Rectal smooth muscle tissue (tissue), 1 donor: ENCODE results near the gene HOXC4.

Experiments
- H3K27ac ChIP-seq: one replicate; pipeline ENCODE4 v1.7.0; 2013; ENCODE audit warnings: low read depth, low read length, inconsistent platforms
- H3K27me3 ChIP-seq: one replicate; pipeline ENCODE4 v1.7.0; 2013; ENCODE audit warnings: low read length; ENCODE audit not compliant: control insufficient read depth, insufficient read depth
- H3K36me3 ChIP-seq: one replicate; pipeline ENCODE4 v1.7.0; 2013; ENCODE audit warnings: low read length; ENCODE audit not compliant: control insufficient read depth, insufficient read depth
- H3K4me1 ChIP-seq: one replicate; pipeline ENCODE4 v1.7.0; 2013; ENCODE audit warnings: low read length; ENCODE audit not compliant: control insufficient read depth, insufficient read depth
- H3K4me3 ChIP-seq: one replicate; pipeline ENCODE4 v1.7.0; 2013; ENCODE audit warnings: low read length
- H3K9ac ChIP-seq: one replicate; pipeline ENCODE4 v1.7.0; 2013; ENCODE audit warnings: low read length

The HOXC4 gene

DNA sequence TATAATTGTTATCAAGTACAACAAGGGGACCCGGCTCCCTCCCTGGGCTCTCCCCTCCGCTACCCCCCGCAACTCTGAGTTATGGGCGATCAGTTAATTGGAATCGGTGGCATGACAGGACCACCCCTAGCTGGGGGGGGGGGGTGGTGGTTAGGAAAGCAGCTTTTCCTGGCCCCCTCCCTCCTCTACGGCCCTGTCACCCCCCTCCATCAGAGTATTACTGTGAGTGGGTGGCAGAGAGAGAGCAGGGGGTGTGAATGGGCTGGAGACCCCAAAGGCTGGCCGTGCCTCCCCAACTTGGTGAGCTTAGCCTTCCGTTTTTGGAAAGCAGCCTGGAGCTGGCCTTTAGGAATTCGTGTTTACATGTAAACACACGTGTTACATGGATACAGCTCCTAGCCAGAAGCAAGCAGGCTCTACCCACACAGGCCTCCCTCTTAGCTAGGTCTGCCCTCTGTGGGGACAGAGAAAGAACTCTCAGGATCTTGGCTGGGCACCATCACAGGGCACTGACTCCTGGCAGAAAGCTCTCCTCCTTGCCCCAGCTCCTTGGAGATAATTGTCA, 1.1 kb upstream of the HOXC4 start:
- peaks cover 27% of the 10 kb centered on the region for H3K27me3 ChIP-seq
- H3K9ac ChIP-seq, result no peak overlapping the region
- H3K36me3 ChIP-seq, result no peaks in the 10 kb centered on the region
- peak overlapping the region; percentile 3 for H3K4me3 ChIP-seq
- peaks cover 6% of the 10 kb centered on the region for H3K4me1 ChIP-seq
- H3K27ac ChIP-seq, result no peak overlapping the region

DNA sequence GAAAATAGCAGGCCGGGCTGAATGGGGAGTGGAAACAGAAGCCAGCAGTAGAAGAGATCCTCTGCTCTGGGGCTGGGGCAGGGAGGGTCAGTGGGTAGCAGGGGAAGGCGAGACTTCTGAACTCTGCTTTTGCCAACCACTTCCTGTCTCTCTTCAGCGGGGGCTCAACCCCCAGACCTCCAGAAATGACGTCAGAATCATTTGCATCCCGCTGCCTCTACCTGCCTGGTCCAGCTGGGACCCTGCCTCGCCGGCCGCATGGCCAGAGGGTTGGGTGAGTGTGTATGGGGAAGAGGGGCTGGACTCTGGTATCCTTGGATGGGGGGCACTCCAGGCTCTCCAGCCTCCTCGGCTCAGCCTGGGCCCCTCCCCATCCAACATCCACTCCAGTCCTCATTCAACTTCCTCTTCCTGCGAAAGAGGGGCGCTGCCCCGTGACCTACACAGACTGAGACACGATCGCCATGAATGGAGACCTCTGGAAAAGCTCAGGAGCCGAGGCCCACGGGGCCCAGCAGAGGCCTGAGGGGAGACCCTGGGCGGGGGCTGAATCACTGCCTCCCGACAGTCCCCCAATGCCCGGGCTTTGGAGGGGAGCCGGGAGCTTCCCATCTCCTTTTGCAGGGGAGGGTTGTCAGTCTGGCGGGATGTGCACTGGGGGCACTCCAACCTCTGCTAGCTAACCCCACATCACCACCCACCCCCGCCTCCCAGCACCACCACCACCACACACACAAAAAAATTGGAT, 458 bp upstream of the HOXC4 start:
- Histone ChIP-seq H3K27me3 (peaks cover 29% of the 10 kb centered on the region), H3K4me1 (peaks cover 6% of the 10 kb centered on the region), H3K27ac (peak overlapping the region; percentile 1), H3K9ac (no peak overlapping the region), H3K36me3 (no peaks in the 10 kb centered on the region), H3K4me3 (peak overlapping the region; percentile 68)

DNA sequence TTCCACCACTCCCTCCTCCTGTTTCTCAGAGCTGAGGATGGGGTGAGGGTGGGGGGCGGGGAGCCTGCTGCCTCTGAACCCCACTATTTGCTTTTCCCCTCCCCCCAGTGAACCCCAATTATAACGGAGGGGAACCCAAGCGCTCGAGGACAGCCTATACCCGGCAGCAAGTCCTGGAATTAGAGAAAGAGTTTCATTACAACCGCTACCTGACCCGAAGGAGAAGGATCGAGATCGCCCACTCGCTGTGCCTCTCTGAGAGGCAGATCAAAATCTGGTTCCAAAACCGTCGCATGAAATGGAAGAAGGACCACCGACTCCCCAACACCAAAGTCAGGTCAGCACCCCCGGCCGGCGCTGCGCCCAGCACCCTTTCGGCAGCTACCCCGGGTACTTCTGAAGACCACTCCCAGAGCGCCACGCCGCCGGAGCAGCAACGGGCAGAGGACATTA, 1.1 kb downstream of the HOXC4 start:
- H3K4me1 ChIP-seq, result peaks cover 6% of the 10 kb centered on the region
- H3K27ac ChIP-seq, result no peak overlapping the region
- H3K36me3 ChIP-seq, result no peaks in the 10 kb centered on the region
- H3K9ac ChIP-seq, result no peak overlapping the region
- peaks cover 28% of the 10 kb centered on the region for H3K27me3 ChIP-seq
- H3K4me3 ChIP-seq, result peak overlapping the region; percentile 37

DNA sequence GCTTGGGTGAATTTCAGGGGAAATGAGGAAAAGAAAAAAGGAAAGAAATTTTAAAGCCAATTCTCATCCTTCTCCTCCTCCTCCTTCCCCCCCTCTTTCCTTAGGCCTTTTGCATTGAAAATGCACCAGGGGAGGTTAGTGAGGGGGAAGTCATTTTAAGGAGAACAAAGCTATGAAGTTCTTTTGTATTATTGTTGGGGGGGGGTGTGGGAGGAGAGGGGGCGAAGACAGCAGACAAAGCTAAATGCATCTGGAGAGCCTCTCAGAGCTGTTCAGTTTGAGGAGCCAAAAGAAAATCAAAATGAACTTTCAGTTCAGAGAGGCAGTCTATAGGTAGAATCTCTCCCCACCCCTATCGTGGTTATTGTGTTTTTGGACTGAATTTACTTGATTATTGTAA, 1.9 kb downstream of the HOXC4 start:
- Histone ChIP-seq H3K27ac (no peak overlapping the region), H3K9ac (no peak overlapping the region), H3K4me3 (no peak overlapping the region)

DNA sequence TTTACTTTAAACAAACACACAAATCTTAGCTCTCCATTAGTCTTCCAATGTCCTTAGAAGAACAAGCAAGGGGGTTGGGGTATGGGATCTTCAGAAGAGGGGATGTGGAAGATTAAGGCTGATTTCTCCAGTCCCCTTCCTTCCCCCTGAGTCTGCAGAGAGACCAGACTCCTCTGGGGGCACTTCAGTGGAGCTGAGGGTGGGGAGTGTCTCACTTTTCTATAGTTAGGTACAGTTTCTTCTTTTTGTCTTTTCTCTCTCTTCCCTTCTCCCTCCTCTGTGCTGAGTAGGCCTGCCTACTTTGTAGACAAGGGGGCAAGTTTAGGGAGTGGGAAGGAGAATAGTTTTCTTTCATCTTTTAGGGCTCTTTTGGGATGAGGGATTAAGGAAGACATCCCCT, 2.5 kb downstream of the HOXC4 start:
- no peak overlapping the region for H3K9ac ChIP-seq
- no peak overlapping the region for H3K4me3 ChIP-seq
- peaks cover 18% of the 10 kb centered on the region for H3K27me3 ChIP-seq
- H3K4me1 ChIP-seq, result peaks cover 6% of the 10 kb centered on the region
- no peak overlapping the region for H3K27ac ChIP-seq
- H3K36me3 ChIP-seq, result no peaks in the 10 kb centered on the region

More for the DNA sequence above, 1.9 kb downstream of the HOXC4 start:
- no peaks in the 10 kb centered on the region for H3K36me3 ChIP-seq
- H3K27me3 ChIP-seq, result peaks cover 20% of the 10 kb centered on the region
- peaks cover 6% of the 10 kb centered on the region for H3K4me1 ChIP-seq

DNA sequence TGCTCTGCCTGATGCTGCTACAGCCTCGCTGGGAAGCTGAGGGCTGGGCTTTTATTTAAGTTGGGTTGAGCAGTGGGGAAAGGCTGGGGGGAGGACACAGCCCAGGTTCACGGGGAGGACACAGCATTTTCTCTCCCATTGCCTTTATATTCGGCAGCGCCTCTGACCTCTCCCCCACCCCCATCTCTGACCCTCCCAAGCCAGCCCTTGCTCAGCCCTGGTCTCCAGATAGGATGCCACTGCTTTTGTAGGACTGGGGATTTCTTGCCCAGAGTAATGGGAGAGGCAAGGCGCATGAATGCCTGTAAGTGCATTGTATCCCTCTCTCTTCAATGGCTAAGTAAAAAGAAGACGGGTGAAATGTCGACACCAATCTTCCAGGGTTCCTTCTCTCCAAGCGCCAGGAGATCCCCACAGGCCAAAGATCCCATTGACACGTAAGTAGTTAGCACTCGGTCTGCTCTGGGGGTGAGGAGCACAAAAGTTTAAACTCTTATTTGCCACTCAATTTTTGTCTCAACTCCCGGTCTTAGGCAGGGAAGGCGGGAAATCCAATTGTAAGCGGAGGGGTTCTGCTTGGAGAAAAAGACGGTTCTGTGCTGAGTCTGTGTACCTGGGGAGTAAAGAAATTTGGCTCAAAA, 4.6 kb downstream of the HOXC4 start:
- no peaks in the 10 kb centered on the region for H3K4me1 ChIP-seq
- peaks cover 12% of the 10 kb centered on the region for H3K27me3 ChIP-seq
- H3K4me3 ChIP-seq, result no peak overlapping the region
- no peak overlapping the region for H3K27ac ChIP-seq
- H3K9ac ChIP-seq, result no peak overlapping the region
- no peaks in the 10 kb centered on the region for H3K36me3 ChIP-seq

DNA sequence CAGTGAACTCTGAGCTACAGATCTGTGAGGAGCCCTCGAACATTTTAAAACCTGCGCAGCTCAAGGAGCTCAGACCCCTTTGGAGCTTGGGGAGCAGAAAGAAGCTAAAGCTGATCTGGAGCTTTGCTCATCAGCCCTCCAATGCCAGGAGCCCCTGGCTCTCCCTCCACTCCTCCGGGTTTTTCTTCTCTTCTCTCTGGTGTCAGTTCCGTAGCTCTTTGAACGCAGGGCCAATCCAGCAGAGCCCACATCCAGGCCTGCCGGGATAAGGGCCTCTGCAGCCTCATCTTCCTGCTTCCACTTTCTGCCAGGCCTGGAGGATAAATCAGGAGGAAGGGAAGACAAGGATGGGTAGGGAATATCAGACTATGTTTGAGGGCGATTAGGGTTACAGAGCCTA, 6.0 kb downstream of the HOXC4 start:
- Histone ChIP-seq H3K27ac (no peak overlapping the region), H3K27me3 (peaks cover 16% of the 10 kb centered on the region), H3K4me1 (no peaks in the 10 kb centered on the region), H3K4me3 (no peak overlapping the region), H3K9ac (no peak overlapping the region), H3K36me3 (no peaks in the 10 kb centered on the region)

DNA sequence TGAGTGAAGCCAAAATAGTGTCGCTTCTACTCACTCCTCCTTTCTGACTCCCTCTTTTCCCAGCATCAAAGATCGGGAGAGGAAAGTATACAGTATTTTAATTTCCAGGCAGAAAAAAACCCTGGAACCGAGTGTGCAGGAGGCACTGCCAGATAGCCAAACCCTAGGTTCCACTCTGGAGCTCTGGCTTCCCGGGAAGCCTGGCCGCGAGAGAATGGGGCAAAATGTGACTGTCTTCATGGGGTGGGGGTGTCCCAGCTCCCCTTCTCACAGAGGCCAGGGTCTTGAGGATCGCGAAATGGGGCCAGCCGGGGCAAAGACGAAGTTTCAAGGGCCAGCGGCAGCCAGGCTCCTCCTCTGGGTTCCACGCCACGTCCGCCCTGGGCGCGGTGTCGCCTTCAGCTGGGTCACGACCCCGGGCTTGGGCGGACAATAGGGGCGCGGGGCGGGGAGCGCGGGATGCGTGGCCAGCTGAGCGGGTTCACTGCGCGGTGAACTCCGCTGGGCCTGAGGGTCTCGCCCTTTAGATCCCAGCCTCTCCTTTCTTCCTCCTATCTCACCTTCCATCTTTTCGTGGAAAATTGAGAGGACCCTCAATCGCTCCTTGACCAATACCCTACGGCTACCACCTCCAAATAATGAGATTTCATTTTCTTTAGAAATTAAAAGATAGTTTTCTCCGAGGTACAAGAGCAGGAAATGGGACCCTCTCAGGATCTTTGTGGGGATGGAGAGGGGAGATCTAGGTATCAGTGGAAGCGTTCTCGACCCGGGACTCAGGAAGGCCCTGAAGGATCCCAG, 6.7 kb downstream of the HOXC4 start:
- peaks cover 16% of the 10 kb centered on the region for H3K27me3 ChIP-seq
- H3K27ac ChIP-seq, result no peak overlapping the region
- no peak overlapping the region for H3K4me3 ChIP-seq

DNA sequence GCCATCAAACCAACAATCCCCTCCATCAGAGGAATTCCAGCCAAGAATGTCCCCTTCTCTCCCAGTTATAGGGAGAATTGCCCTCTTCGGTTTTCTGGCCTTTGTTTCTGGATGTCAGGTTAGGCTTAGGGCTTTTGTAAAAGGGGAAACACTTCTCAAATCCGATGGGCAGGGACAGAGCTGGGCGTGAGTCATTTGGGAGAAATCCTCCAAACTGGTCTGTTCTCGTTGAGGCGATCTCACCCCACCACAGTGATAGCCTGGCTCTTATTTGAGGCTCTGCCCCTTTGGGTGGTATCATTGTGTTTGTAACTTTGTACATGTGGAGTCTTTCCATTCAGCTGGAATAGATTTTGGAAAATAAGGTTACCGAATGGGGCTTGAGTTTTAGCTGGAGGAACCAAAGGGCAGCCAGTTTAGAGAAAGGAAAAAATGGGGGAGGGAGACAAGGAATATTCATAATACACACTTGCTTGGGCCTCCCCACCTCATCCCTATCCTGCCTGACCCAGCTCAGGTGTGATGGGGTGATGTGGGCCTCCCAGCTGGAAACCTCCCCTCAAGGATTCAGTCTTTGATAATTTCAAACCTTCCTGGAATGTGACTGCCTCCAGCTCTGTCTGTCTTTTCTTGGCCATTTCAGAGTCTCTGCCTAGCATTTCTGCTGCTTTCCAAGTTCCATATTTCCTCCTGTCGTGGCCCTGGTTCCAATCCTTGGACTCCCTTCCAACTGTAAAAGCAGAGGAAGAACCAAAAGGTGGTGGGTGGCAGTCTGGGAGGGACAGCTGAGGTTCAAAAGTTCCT, 7.5 kb downstream of the HOXC4 start:
- Histone ChIP-seq H3K36me3 (no peaks in the 10 kb centered on the region), H3K9ac (no peak overlapping the region), H3K27me3 (peaks cover 17% of the 10 kb centered on the region), H3K4me1 (no peaks in the 10 kb centered on the region), H3K27ac (no peak overlapping the region), H3K4me3 (no peak overlapping the region)

More for the DNA sequence above, 6.7 kb downstream of the HOXC4 start:
- no peaks in the 10 kb centered on the region for H3K36me3 ChIP-seq
- H3K4me1 ChIP-seq, result no peaks in the 10 kb centered on the region
- no peak overlapping the region for H3K9ac ChIP-seq

DNA sequence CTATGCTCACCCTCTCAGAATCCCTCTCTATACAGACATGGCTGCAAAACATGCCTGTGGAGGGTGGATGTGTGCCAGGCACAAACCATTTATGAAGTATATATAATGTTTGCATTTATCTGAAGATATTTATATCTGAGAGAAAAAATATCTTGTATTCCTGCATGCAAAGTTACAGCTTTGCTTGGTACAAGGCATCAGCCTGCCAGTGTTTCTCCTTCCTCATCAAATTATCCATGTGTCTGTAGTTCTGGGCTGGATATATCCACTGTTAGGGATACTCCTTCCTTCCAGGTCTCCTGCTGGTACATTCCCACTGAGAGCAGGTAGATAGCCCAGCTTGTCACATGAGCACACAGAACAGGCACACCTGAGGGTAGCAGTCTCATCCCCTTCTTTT, 12.0 kb downstream of the HOXC4 start:
- Histone ChIP-seq H3K4me3 (no peak overlapping the region), H3K36me3 (no peaks in the 10 kb centered on the region), H3K4me1 (peaks cover 4% of the 10 kb centered on the region), H3K9ac (no peak overlapping the region), H3K27ac (no peak overlapping the region), H3K27me3 (peaks cover 12% of the 10 kb centered on the region)

DNA sequence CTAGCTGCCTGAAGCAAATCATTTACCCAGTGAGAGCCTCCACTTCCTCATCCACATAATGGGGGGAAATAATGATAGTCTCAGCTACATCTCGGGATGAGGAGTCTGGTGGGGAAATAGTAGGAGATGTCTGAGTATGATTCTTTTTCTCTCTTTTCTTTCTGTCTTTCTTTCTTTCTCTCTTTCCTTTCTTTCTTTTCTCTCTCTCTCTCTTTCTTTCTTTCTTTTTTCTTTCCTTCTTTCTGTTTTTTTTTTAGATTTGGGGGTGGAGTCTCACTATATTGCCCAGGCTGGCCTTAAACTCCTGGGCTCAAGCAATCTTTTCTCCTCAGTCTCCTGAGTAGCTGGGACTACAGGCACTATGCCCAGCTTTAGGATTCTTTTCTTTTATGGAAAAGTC, 12.8 kb downstream of the HOXC4 start:
- no peak overlapping the region for H3K9ac ChIP-seq
- H3K27me3 ChIP-seq, result peaks cover 10% of the 10 kb centered on the region
- H3K4me3 ChIP-seq, result no peak overlapping the region
- H3K27ac ChIP-seq, result no peak overlapping the region
- H3K36me3 ChIP-seq, result no peaks in the 10 kb centered on the region
- peaks cover 4% of the 10 kb centered on the region for H3K4me1 ChIP-seq
